ENCODE measurements around the gene SH2D7. TPM values are rescaled to one million over a fixed set of nuclear protein-coding genes. Genes with fewer than 3 reads are reported as not detected.

Gene SH2D7
- total RNA-seq, 4 donors from 2014 or later: not detected

DNA sequence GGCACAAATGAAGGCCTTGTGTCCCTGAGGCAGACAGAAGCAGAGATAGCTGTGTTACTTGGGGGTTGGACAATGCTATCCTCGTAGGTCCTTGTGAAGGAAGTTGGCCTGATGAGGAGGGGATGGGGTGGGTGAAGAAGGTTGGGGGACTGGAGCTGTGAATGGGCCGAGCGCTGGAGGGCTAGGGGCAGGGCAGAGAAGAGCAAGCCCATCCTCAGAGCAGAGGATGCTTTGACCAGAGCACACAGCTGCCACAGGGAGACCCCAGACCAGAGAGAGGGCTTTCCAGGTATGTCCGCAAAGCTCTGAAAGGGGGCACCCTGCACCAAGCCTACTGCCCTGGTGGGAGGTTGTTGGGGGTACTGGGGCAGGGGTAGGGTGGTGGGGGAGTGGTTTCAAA lies 9.2 kb upstream of the SH2D7 start:
- H3K27me3 ChIP-seq: no peaks in the 10 kb centered on the region
- H3K4me3 ChIP-seq: no peak overlapping the region
- H3K4me1 ChIP-seq: peaks cover 14% of the 10 kb centered on the region
- no peaks in the 10 kb centered on the region for H3K9me3 ChIP-seq
- TF ChIP-seq, protein P1, sequence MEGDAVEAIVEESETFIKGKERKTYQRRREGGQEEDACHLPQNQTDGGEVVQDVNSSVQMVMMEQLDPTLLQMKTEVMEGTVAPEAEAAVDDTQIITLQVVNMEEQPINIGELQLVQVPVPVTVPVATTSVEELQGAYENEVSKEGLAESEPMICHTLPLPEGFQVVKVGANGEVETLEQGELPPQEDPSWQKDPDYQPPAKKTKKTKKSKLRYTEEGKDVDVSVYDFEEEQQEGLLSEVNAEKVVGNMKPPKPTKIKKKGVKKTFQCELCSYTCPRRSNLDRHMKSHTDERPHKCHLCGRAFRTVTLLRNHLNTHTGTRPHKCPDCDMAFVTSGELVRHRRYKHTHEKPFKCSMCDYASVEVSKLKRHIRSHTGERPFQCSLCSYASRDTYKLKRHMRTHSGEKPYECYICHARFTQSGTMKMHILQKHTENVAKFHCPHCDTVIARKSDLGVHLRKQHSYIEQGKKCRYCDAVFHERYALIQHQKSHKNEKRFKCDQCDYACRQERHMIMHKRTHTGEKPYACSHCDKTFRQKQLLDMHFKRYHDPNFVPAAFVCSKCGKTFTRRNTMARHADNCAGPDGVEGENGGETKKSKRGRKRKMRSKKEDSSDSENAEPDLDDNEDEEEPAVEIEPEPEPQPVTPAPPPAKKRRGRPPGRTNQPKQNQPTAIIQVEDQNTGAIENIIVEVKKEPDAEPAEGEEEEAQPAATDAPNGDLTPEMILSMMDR (IDR thresholded peaks at IDR 0.05): no peak
- TF ChIP-seq EP300 (IDR thresholded peaks at IDR 0.05) (no peak), POLR2A (IDR thresholded peaks at IDR 0.05) (no peak), POLR2AphosphoS5 (IDR thresholded peaks at IDR 0.05) (no peak)
- H3K27ac ChIP-seq: no peak overlapping the region
- 98% methylated on average over 4 of the region's 4 CpGs for WGBS
- no peaks in the 10 kb centered on the region for H3K36me3 ChIP-seq
- peak in 1 of 2 donors; percentile 44 for DNase-seq (ENCODE audit: low spot score in 2 of 2)

- Histone ChIP-seq H3K9me3 (no peaks in the 10 kb centered on the region), H3K36me3 (no peaks in the 10 kb centered on the region), H3K4me1 (peaks cover 14% of the 10 kb centered on the region), H3K27ac (no peak overlapping the region), H3K27me3 (no peaks in the 10 kb centered on the region), H3K4me3 (no peak overlapping the region)
- TF ChIP-seq, protein P1 (IDR thresholded peaks at IDR 0.05): no peak
- TF ChIP-seq POLR2AphosphoS5 (IDR thresholded peaks at IDR 0.05) (no peak), EP300 (IDR thresholded peaks at IDR 0.05) (no peak), POLR2A (IDR thresholded peaks at IDR 0.05) (no peak)
- DNase-seq (ENCODE audit: low spot score in 2 of 2): peak in 1 of 2 donors; percentile 41
- WGBS: 93% methylated on average over 5 of the region's 6 CpGs
These were observed 8.5 kb upstream of the SH2D7 start for GRCh38 chr15:78083687-78084448.

- TF ChIP-seq POLR2A (IDR thresholded peaks at IDR 0.05) (no peak), EP300 (IDR thresholded peaks at IDR 0.05) (no peak), POLR2AphosphoS5 (IDR thresholded peaks at IDR 0.05) (no peak)
- TF ChIP-seq, protein P1 (IDR thresholded peaks at IDR 0.05): no peak
- H3K4me1 ChIP-seq: peaks cover 14% of the 10 kb centered on the region
- no peak overlapping the region for H3K4me3 ChIP-seq
- no peaks in the 10 kb centered on the region for H3K27me3 ChIP-seq
- H3K36me3 ChIP-seq: no peaks in the 10 kb centered on the region
- peak in 1 of 2 donors; percentile 53 for DNase-seq (ENCODE audit: low spot score in 2 of 2)
- no peaks in the 10 kb centered on the region for H3K9me3 ChIP-seq
- 44% methylated on average over 2 of the region's 5 CpGs for WGBS
- H3K27ac ChIP-seq: no peak overlapping the region
These were observed 8.0 kb upstream of the SH2D7 start for GRCh38 chr15:78084449-78084750.

- no peaks in the 10 kb centered on the region for H3K9me3 ChIP-seq
- no peaks in the 10 kb centered on the region for H3K36me3 ChIP-seq
- H3K27me3 ChIP-seq: no peaks in the 10 kb centered on the region
- peaks cover 14% of the 10 kb centered on the region for H3K4me1 ChIP-seq
- TF ChIP-seq POLR2AphosphoS5 (IDR thresholded peaks at IDR 0.05): no peak
- TF ChIP-seq, protein P1 (IDR thresholded peaks at IDR 0.05): no peak
- no peak for TF ChIP-seq POLR2A (IDR thresholded peaks at IDR 0.05)
- no peak for TF ChIP-seq EP300 (IDR thresholded peaks at IDR 0.05)
- no peak overlapping the region for H3K4me3 ChIP-seq
- no peak for DNase-seq (ENCODE audit: low spot score in 2 of 2)
- WGBS: 47% methylated on average over 1 of the region's 1 CpG
- H3K27ac ChIP-seq: no peak overlapping the region
These were observed 6.4 kb upstream of the SH2D7 start for GRCh38 chr15:78085928-78086327.

- no peak overlapping the region for H3K27ac ChIP-seq
- 73% methylated on average over 12 of the region's 12 CpGs for WGBS
- H3K4me1 ChIP-seq: peaks cover 14% of the 10 kb centered on the region
- H3K36me3 ChIP-seq: no peaks in the 10 kb centered on the region
- no peak for TF ChIP-seq POLR2AphosphoS5 (IDR thresholded peaks at IDR 0.05)
- DNase-seq (ENCODE audit: low spot score in 2 of 2): peak in 1 of 2 donors; percentile 31
- H3K27me3 ChIP-seq: no peaks in the 10 kb centered on the region
- no peak overlapping the region for H3K4me3 ChIP-seq
- H3K9me3 ChIP-seq: no peaks in the 10 kb centered on the region
These were observed 4.2 kb upstream of the SH2D7 start for GRCh38 chr15:78087951-78088772.
